HEK293 (cell line): Measurements from ENCODE around the gene CAMK2G.

Experiments used
- BCL11B ChIP-seq: fragments of 450-650 bp; formaldehyde crosslinking; IDR thresholded peaks from 2 replicates; pipeline ENCODE4 v1.5.1; 2016; ENCODE audit warnings: low read depth, missing biosample characterization, missing genetic modification characterization
- GLIS1 ChIP-seq: fragments of 450-650 bp; formaldehyde crosslinking; IDR thresholded peaks from 2 replicates; pipeline ENCODE4 v1.5.1; 2016; ENCODE audit warnings: missing biosample characterization, missing genetic modification characterization
- REPIN1 ChIP-seq: fragments of 450-650 bp; formaldehyde crosslinking; IDR thresholded peaks from 2 replicates; pipeline ENCODE4 v1.5.1; 2017; ENCODE audit warnings: missing biosample characterization, missing genetic modification characterization, low read depth
- SALL2 ChIP-seq: fragments of 450-650 bp; formaldehyde crosslinking; IDR thresholded peaks from 2 replicates; pipeline ENCODE4 v1.5.0; 2017; ENCODE audit warnings: missing biosample characterization, mild to moderate bottlenecking, missing genetic modification characterization, borderline replicate concordance
- SCRT2 ChIP-seq: fragments of 450-650 bp; formaldehyde crosslinking; IDR thresholded peaks from 2 replicates; pipeline ENCODE4 v1.5.1; 2016; ENCODE audit warnings: missing biosample characterization, missing genetic modification characterization
- SP7 ChIP-seq: fragments of 450-650 bp; formaldehyde crosslinking; IDR thresholded peaks from 2 replicates; pipeline ENCODE4 v1.5.1; 2016; ENCODE audit warnings: missing biosample characterization, missing genetic modification characterization
- ZIC2 ChIP-seq: fragments of 450-650 bp; formaldehyde crosslinking; IDR thresholded peaks from 2 replicates; pipeline ENCODE4 v1.5.1; 2016; ENCODE audit warnings: missing biosample characterization, missing genetic modification characterization
- ZNF112 ChIP-seq: fragments of 450-650 bp; formaldehyde crosslinking; IDR thresholded peaks from 2 replicates; pipeline ENCODE4 v1.5.0; 2017; ENCODE audit warnings: missing biosample characterization, missing genetic modification characterization
- ZNF175 ChIP-seq: fragments of 450-650 bp; formaldehyde crosslinking; IDR thresholded peaks from 2 replicates; pipeline ENCODE4 v1.5.1; 2016; ENCODE audit warnings: missing biosample characterization, missing genetic modification characterization
- ZNF23 ChIP-seq: fragments of 450-650 bp; formaldehyde crosslinking; IDR thresholded peaks from 2 replicates; pipeline ENCODE4 v1.5.1; 2016; ENCODE audit warnings: missing biosample characterization, missing genetic modification characterization, borderline replicate concordance
- ZNF324 ChIP-seq: fragments of 450-650 bp; formaldehyde crosslinking; IDR thresholded peaks from 2 replicates; pipeline ENCODE4 v1.5.1; 2016; ENCODE audit warnings: missing biosample characterization, missing genetic modification characterization
- ZNF354C ChIP-seq: fragments of 450-650 bp; formaldehyde crosslinking; IDR thresholded peaks from 2 replicates; pipeline ENCODE4 v1.5.1; 2016; ENCODE audit warnings: missing biosample characterization, missing genetic modification characterization, low read depth, borderline replicate concordance
- ZNF366 ChIP-seq: fragments of 450-650 bp; formaldehyde crosslinking; conservative IDR thresholded peaks from 2 replicates; pipeline ENCODE4 v1.5.1; 2016; ENCODE audit warnings: missing biosample characterization, missing genetic modification characterization
- ZNF391 ChIP-seq: fragments of 450-650 bp; formaldehyde crosslinking; IDR thresholded peaks from 2 replicates; pipeline ENCODE4 v1.5.1; 2016; ENCODE audit warnings: low read depth, missing biosample characterization, missing genetic modification characterization, borderline replicate concordance
- ZNF549 ChIP-seq: fragments of 450-650 bp; IDR thresholded peaks from 2 replicates; pipeline ENCODE4 v1.5.1; 2018; ENCODE audit warnings: missing biosample characterization, missing genetic modification characterization, mild to moderate bottlenecking, inconsistent platforms, moderate library complexity
- ZNF585B ChIP-seq: fragments of 450-650 bp; formaldehyde crosslinking; IDR thresholded peaks from 2 replicates; pipeline ENCODE4 v1.5.1; 2016; ENCODE audit warnings: missing biosample characterization, missing genetic modification characterization
- ZNF596 ChIP-seq: fragments of 450-650 bp; IDR thresholded peaks from 2 replicates; pipeline ENCODE4 v1.5.0; 2018; ENCODE audit warnings: missing biosample characterization, mild to moderate bottlenecking, missing genetic modification characterization, moderate library complexity
- TF ChIP-seq, protein P1 (sequence below): fragments of 450-650 bp; formaldehyde crosslinking; IDR thresholded peaks from 2 replicates; pipeline ENCODE4; 2016; ENCODE audit warnings: missing biosample characterization, missing genetic modification characterization
- TF ChIP-seq, protein P2 (sequence below): fragments of 450-650 bp; formaldehyde crosslinking; conservative IDR thresholded peaks from 2 replicates; pipeline ENCODE4 v1.5.1; 2016; ENCODE audit warnings: low read depth, missing biosample characterization, missing genetic modification characterization
- TF ChIP-seq, protein P3 (sequence below): fragments of 450-650 bp; formaldehyde crosslinking; IDR thresholded peaks from 2 replicates; pipeline ENCODE4 v1.5.1; 2016; ENCODE audit warnings: missing biosample characterization, missing genetic modification characterization
- TF ChIP-seq, protein P4 (sequence below): fragments of 450-650 bp; formaldehyde crosslinking; IDR thresholded peaks from 2 replicates; pipeline ENCODE4 v1.5.1; 2016; ENCODE audit warnings: missing biosample characterization, missing genetic modification characterization
- TF ChIP-seq, protein P5 (sequence below): fragments of 450-650 bp; formaldehyde crosslinking; IDR thresholded peaks from 2 replicates; pipeline ENCODE4 v1.5.1; 2016; ENCODE audit warnings: missing biosample characterization, missing genetic modification characterization
- TF ChIP-seq, protein P6 (sequence below): fragments of 450-650 bp; formaldehyde crosslinking; IDR thresholded peaks from 2 replicates; pipeline ENCODE4 v1.5.1; 2016; ENCODE audit warnings: missing biosample characterization, missing genetic modification characterization

The CAMK2G gene

DNA sequence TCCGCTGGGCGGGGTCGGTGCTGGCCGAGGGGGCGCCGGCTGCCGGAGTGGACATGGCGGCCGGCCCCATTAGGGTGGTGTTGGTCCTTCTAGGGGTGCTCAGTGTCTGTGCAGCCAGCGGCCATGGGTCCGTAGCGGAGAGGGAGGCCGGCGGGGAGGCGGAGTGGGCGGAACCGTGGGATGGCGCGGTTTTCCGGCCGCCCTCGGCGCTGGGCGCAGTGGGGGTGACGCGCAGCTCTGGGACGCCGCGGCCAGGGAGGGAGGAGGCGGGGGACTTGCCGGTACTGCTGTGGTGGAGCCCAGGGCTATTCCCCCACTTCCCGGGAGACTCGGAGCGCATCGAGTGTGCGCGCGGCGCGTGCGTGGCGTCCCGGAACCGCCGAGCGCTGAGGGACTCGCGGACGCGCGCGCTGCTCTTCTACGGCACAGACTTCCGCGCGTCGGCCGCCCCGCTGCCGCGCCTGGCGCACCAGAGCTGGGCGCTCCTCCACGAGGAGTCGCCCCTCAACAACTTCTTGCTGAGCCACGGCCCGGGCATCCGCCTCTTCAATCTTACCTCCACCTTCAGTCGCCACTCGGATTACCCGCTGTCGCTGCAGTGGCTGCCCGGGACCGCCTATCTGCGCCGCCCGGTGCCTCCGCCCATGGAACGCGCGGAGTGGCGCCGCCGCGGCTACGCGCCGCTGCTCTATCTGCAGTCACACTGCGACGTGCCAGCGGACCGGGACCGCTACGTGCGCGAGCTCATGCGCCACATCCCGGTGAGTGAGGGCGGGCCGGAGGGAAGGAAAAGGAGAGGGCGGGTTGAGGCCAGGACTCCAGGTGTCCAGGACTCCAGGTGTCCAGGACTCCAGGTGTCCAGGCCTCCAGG, 101.8 kb downstream of the CAMK2G start (continued):
- TF ChIP-seq BCL11B (tag by site-specific recombination) (0 out of 2 replicates have a peak, but pooled peaks have one; percentile 81), ZNF175 (no peak), GLIS1 (tag by site-specific recombination) (peak; percentile 88), ZNF596 (tag by site-specific recombination) (no peak), ZNF549 (tag by site-specific recombination) (no peak), ZNF366 (no peak), SP7 (tag by site-specific recombination) (peak; percentile 77), ZNF23 (tag by site-specific recombination) (no peak), ZNF585B (tag by site-specific recombination) (no peak), REPIN1 (tag by site-specific recombination) (no peak), ZNF391 (tag by site-specific recombination) (peak; percentile 51; the same call in 1 of the 2 replicates), ZIC2 (tag by site-specific recombination) (peak; percentile 84), ZNF112 (tag by site-specific recombination) (no peak), SCRT2 (0 out of 2 replicates have a peak, but pooled peaks have one; percentile 8), ZNF354C (no peak), SALL2 (tag by site-specific recombination) (no peak), ZNF324 (tag by site-specific recombination) (peak; percentile 85)
- TF ChIP-seq, protein P1, sequence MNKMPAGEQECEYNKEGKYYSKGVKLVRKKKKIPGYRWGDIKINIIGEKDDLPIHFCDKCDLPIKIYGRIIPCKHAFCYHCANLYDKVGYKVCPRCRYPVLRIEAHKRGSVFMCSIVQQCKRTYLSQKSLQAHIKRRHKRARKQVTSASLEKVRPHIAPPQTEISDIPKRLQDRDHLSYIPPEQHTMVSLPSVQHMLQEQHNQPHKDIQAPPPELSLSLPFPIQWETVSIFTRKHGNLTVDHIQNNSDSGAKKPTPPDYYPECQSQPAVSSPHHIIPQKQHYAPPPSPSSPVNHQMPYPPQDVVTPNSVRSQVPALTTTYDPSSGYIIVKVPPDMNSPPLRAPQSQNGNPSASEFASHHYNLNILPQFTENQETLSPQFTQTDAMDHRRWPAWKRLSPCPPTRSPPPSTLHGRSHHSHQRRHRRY, result no peak
- TF ChIP-seq, protein P2, sequence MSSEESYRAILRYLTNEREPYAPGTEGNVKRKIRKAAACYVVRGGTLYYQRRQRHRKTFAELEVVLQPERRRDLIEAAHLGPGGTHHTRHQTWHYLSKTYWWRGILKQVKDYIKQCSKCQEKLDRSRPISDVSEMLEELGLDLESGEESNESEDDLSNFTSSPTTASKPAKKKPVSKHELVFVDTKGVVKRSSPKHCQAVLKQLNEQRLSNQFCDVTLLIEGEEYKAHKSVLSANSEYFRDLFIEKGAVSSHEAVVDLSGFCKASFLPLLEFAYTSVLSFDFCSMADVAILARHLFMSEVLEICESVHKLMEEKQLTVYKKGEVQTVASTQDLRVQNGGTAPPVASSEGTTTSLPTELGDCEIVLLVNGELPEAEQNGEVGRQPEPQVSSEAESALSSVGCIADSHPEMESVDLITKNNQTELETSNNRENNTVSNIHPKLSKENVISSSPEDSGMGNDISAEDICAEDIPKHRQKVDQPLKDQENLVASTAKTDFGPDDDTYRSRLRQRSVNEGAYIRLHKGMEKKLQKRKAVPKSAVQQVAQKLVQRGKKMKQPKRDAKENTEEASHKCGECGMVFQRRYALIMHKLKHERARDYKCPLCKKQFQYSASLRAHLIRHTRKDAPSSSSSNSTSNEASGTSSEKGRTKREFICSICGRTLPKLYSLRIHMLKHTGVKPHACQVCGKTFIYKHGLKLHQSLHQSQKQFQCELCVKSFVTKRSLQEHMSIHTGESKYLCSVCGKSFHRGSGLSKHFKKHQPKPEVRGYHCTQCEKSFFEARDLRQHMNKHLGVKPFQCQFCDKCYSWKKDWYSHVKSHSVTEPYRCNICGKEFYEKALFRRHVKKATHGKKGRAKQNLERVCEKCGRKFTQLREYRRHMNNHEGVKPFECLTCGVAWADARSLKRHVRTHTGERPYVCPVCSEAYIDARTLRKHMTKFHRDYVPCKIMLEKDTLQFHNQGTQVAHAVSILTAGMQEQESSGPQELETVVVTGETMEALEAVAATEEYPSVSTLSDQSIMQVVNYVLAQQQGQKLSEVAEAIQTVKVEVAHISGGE (tag by site-specific recombination), result peak; percentile 57
- TF ChIP-seq, protein P3, sequence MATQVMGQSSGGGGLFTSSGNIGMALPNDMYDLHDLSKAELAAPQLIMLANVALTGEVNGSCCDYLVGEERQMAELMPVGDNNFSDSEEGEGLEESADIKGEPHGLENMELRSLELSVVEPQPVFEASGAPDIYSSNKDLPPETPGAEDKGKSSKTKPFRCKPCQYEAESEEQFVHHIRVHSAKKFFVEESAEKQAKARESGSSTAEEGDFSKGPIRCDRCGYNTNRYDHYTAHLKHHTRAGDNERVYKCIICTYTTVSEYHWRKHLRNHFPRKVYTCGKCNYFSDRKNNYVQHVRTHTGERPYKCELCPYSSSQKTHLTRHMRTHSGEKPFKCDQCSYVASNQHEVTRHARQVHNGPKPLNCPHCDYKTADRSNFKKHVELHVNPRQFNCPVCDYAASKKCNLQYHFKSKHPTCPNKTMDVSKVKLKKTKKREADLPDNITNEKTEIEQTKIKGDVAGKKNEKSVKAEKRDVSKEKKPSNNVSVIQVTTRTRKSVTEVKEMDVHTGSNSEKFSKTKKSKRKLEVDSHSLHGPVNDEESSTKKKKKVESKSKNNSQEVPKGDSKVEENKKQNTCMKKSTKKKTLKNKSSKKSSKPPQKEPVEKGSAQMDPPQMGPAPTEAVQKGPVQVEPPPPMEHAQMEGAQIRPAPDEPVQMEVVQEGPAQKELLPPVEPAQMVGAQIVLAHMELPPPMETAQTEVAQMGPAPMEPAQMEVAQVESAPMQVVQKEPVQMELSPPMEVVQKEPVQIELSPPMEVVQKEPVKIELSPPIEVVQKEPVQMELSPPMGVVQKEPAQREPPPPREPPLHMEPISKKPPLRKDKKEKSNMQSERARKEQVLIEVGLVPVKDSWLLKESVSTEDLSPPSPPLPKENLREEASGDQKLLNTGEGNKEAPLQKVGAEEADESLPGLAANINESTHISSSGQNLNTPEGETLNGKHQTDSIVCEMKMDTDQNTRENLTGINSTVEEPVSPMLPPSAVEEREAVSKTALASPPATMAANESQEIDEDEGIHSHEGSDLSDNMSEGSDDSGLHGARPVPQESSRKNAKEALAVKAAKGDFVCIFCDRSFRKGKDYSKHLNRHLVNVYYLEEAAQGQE (tag by site-specific recombination), result 0 out of 2 replicates have a peak, but pooled peaks have one; percentile 48
- TF ChIP-seq, protein P4, sequence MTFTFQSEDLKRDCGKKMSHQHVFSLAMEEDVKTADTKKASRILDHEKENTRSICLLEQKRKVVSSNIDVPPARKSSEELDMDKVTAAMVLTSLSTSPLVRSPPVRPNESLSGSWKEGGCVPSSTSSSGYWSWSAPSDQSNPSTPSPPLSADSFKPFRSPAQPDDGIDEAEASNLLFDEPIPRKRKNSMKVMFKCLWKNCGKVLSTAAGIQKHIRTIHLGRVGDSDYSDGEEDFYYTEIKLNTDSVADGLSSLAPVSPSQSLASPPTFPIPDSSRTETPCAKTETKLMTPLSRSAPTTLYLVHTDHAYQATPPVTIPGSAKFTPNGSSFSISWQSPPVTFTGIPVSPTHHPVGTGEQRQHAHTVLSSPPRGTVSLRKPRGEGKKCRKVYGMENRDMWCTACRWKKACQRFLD (tag by site-specific recombination), result no peak
- TF ChIP-seq, protein P5, sequence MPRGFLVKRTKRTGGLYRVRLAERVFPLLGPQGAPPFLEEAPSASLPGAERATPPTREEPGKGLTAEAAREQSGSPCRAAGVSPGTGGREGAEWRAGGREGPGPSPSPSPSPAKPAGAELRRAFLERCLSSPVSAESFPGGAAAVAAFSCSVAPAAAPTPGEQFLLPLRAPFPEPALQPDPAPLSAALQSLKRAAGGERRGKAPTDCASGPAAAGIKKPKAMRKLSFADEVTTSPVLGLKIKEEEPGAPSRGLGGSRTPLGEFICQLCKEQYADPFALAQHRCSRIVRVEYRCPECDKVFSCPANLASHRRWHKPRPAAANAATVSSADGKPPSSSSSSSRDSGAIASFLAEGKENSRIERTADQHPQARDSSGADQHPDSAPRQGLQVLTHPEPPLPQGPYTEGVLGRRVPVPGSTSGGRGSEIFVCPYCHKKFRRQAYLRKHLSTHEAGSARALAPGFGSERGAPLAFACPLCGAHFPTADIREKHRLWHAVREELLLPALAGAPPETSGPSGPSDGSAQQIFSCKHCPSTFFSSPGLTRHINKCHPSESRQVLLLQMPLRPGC (tag by site-specific recombination), result peak; percentile 72
- TF ChIP-seq, protein P6, sequence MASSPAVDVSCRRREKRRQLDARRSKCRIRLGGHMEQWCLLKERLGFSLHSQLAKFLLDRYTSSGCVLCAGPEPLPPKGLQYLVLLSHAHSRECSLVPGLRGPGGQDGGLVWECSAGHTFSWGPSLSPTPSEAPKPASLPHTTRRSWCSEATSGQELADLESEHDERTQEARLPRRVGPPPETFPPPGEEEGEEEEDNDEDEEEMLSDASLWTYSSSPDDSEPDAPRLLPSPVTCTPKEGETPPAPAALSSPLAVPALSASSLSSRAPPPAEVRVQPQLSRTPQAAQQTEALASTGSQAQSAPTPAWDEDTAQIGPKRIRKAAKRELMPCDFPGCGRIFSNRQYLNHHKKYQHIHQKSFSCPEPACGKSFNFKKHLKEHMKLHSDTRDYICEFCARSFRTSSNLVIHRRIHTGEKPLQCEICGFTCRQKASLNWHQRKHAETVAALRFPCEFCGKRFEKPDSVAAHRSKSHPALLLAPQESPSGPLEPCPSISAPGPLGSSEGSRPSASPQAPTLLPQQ (tag by site-specific recombination), result peak; percentile 77
